Temporal lobe (tissue), 1 donor: Measurements from ENCODE around the gene P2RY8. TPM values are rescaled to one million over a fixed set of nuclear protein-coding genes. Genes with fewer than 3 reads are reported as not detected.

ENCODE experiments used
- total RNA-seq: library from RNA; depleted of rRNA; stranded (reverse); fragments of >200 nt; gene quantifications from one replicate; pipeline ENCODE4 v1.2.3, GENCODE V29; 2014

P2RY8 gene
- total RNA-seq, 1 donor from 2014 or later: not detected

Other genes with a start within 250 kb of the P2RY8 start
- 1.7 TPM for gene IL3RA, start 200.4 kb downstream of the P2RY8 start, total RNA-seq
- 86.3 TPM for gene SLC25A6, start 145.1 kb downstream of the P2RY8 start, total RNA-seq
- gene ASMTL, start 84.3 kb downstream of the P2RY8 start, total RNA-seq: 10.1 TPM
- 9.8 TPM for gene AKAP17A, start 54.4 kb upstream of the P2RY8 start, total RNA-seq
- 0.25 TPM for gene ASMT, start 77.9 kb upstream of the P2RY8 start, total RNA-seq